GM21367 (cell line): Measurements from ENCODE around the gene OCA2.

Experiments
- ATAC-seq: cut with Tn5 transposase; IDR thresholded peaks from one replicate; pipeline ENCODE4 v1.9.1; 2021; ENCODE audit not compliant: unreplicated experiment

The OCA2 gene

DNA sequence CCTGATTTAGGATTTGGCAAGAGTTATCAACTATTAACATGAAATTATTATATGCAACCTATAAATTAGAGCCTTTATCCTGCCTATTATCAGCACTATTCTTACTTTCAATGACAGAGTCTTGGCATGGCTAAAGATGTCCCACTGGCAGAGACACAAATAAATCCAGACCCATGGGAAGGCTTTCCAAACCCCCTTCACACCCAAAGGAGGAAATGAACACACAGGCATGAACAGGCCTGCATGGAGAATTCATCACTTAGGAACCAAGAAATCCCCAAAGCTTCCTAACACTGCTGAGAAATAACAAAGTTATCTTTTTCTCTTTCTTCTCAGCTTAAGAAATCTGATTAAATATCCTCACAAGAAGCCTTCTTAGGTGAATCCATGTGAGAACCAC lies 213.9 kb downstream of the OCA2 start:
- ATAC-seq = no peak

GRCh38 chr15:27884726-27885125 lies 214.4 kb downstream of the OCA2 start:
- ATAC-seq = no peak

DNA sequence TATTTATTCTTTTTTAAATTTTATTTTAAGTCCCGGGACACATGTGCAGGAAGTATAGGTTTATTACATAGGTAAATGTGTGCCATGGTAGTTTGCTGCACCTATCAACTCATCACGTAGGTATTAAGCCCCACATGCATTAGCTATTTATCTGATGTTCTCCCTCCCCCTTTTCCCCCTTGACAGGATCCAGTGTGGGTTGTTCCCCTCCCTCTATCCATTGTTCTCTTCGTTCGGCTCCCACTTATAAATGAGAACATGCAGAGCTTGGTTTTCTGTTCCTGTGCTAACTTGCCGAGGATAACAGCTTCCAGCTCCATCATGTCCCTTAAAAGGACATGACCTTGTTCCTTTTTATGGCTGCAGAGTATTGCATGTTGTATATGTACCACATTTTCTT lies 220.3 kb downstream of the OCA2 start:
- no peak for ATAC-seq

DNA sequence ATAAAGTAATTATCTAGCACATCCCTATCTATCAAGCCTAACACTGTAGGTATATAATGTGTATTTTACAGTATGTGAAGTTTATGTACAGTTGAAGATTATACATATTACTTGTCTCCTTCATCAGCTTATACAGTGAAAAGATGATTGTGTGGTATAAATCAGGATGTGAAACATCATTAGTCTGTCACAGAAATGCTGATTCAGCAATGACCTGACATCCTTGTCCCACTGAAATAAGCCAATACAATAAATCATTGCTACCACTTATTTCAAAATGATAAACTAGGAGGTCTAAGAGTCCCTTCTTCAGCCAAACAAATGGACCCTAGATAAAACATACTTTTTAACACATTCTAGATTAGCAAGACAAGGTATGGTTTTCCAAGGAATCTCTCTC lies 225.3 kb downstream of the OCA2 start:
- no peak for ATAC-seq

- ATAC-seq = no peak
Observed at GRCh38 chr15:27873039-27873438, 226.1 kb downstream of the OCA2 start.

DNA sequence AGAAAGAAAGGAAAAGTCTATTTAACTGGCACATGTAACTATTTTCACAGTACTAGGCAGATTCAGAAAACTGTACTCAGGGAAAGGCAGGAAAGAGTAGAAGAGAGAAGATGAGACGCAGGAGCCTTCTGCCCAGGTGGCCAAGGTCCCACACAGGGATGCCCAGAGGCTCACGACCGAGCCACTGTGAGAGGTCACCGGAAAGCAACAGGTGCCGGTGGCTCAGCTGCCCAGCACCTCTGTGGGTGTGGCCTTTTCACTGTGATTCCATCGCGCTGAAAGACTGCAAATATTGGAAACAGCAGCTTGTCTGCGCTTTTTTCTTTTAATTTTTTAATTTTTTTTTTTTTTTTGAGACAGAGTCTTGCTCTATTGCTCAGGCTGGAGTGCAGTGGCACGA lies 226.8 kb downstream of the OCA2 start:
- no peak for ATAC-seq

DNA sequence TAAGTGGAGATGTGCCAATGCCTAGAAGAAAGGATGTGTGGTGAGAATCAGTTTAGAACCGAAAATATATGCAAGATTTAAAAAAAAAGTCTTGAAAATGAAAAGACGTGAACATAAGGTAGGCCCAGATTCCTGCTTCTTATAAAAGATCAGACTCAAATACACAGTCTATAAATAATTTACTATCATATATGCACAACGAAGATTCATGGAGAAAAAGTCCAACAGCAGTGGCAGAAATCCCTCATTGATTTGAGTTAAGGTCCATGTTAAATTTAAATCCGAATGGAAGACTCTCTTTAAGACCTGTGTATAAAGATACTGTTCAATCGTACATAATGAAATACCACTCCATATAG lies 227.2 kb downstream of the OCA2 start:
- ATAC-seq = no peak

GRCh38 chr15:27871078-27871901 lies 227.8 kb downstream of the OCA2 start:
- no peak for ATAC-seq

- ATAC-seq = no peak
Observed at GRCh38 chr15:27870320-27870719, 228.8 kb downstream of the OCA2 start.

GRCh38 chr15:27869697-27870281 lies 229.3 kb downstream of the OCA2 start:
- ATAC-seq = no peak

- no peak for ATAC-seq
Observed at GRCh38 chr15:27868828-27869404, 230.2 kb downstream of the OCA2 start.

GRCh38 chr15:27867861-27868260 lies 231.3 kb downstream of the OCA2 start:
- no peak for ATAC-seq

DNA sequence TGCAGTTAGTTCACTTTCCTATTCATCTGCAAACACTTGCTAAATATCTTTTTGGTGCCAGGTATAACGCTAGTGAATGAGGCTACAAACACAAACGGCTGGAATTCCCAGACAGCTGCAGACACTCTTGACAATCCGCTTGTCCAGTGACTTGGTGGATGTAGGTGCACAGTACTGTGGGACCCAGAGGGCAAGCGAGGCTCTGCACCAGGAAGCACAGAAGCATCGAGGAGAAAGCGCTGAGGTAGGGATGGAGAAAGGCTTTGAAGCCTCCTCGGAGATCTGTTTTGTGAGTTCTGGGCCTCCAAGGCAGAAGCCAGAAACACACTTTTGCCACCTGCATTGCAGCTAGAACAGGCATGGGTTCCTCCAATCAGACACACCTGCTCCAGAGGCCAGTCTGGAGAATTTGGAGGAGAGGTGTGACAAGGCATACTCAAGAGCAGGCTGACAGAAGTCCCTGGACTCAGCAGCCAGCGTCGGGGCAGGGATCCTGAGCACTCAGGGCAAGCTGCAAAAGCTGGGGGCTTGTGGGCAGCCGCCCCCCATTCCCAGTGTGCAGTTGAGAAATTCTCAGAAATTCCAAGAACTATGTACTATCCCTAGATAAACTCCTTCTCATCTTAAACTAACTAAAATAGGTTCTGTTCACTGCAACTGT lies 232.5 kb downstream of the OCA2 start:
- ATAC-seq = no peak

- ATAC-seq = no peak
Observed at GRCh38 chr15:27865926-27866325, 233.2 kb downstream of the OCA2 start.

- no peak for ATAC-seq
Observed at GRCh38 chr15:27865323-27865922, 233.7 kb downstream of the OCA2 start.

DNA sequence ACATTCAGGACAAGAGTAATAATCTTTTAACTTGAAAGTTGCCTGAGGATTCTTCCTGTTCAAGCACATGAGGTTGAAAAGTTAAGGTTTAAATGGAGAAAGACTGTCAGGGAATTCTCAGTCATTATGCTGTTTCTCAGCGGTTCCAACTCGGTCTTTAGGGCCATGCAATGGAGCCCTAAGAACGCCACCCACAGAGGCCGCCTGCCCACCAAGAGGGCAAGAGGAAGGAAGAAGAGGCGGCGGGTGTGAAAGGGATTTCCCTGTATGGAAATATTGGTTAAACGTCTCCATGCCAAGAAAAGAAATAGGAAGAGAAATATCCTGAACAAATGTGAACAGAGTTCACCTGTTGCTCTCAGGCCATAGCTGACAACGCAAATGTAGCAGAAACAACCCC lies 234.4 kb downstream of the OCA2 start:
- ATAC-seq = no peak

DNA sequence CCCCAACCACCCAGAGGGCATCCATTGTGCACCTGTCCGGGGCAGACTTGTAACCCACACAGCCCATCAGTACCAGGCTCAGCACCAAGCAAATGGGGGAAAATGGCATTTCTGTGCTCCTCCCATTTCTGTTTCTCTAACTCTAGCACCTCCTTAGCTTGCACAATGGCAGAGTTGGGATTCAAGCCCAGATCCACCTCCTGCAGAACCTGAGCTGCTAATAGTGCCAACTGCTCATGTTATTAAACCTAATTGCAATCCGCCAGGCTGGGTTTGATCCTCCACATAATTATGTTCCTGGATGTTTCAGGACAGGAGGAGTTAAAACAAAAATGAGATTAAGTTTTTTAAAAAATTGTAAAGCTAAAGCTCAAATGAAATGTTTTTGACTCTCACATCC lies 235.0 kb downstream of the OCA2 start:
- ATAC-seq = no peak

DNA sequence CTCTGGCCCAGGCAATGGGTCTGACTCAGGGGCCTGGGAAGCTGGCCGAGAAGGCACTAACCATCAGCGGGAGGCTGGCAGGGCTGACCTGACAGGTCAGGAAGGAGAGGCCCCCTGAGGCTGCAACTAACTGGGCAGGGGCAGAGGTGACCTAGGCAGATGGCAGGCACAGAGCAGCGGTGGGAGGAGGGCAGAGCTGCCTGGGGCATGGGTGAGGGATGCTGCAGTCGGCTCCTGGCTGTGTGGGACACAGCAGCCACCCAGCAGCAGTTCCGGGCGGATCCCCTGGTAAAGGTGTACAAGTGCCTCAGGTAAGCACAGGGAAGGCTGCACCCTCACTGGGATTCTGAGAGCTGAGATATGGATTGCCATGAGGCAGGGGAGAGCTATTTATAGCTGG lies 236.1 kb downstream of the OCA2 start:
- no peak for ATAC-seq

DNA sequence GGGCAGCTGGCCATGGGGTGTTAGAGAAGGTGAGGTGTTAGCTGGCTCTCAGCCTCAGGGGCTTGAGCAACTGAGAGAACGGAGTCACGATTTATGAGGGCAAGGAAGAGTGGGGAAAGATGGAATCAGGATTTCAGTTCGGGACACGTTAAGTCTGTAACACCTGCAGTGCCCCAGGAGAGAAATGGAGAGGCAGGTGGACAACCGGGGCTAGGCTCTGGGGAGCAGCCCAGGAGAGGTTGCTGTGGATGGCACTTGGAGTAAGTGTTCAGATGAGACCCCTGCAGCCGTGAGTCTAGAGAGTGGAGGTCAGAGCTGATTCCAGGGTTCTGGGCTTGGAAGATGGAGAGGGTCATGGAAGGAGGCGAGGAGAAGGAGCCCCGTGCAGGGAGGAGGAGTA lies 237.9 kb downstream of the OCA2 start:
- ATAC-seq = no peak

- no peak for ATAC-seq
Observed at GRCh38 chr15:27855137-27855536, 244.0 kb downstream of the OCA2 start.

- ATAC-seq = no peak
Observed at GRCh38 chr15:27854601-27855000, 244.5 kb downstream of the OCA2 start.
